GM12891 (cell line): Measurements from ENCODE around the gene TNFSF12.

Experiments
- POLR2A ChIP-seq: IDR thresholded peaks from 2 replicates; pipeline ENCODE4 v1.6.1; 2011; ENCODE audit warnings: low read depth, low read length, control low read depth
- POLR2AphosphoS5 ChIP-seq: IDR thresholded peaks from 2 replicates; pipeline ENCODE4 v1.6.1; 2011; ENCODE audit warnings: low read depth, low read length, control low read depth
- POU2F2 ChIP-seq: IDR thresholded peaks from 2 replicates; pipeline ENCODE4 v1.6.1; 2011; ENCODE audit warnings: low read depth, mild to moderate bottlenecking, control low read depth, low read length, moderate library complexity
- SPI1 ChIP-seq: IDR thresholded peaks from 2 replicates; pipeline ENCODE4 v1.6.1; 2011; ENCODE audit warnings: low read depth, low read length, control low read depth
- TAF1 ChIP-seq: IDR thresholded peaks from 2 replicates; pipeline ENCODE4 v1.6.1; 2011; ENCODE audit warnings: low read depth, low read length, control low read depth

DNA sequence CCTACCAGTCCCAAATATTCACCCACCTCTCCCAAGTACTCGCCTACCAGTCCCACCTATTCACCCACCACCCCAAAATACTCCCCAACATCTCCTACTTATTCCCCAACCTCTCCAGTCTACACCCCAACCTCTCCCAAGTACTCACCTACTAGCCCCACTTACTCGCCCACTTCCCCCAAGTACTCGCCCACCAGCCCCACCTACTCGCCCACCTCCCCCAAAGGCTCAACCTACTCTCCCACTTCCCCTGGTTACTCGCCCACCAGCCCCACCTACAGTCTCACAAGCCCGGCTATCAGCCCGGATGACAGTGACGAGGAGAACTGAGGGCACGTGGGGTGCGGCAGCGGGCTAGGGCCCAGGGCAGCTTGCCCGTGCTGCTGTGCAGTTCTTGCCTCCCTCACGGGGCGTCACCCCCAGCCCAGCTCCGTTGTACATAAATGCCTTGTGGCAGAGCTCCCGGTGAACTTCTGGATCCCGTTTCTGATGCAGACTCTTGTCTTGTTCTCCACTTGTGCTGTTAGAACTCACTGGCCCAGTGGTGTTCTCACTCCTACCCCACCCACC is 34.9 kb upstream of the TNFSF12 start:
- TF ChIP-seq POLR2A, result no peak
- TF ChIP-seq POLR2AphosphoS5, result peak; percentile 28; the same call in 1 of the 2 replicates
- no peak for TF ChIP-seq TAF1
- no peak for TF ChIP-seq SPI1
- no peak for TF ChIP-seq POU2F2
